PC-3 (cell line): ENCODE data around the gene NT5DC1.

Experiments
- CTCF ChIP-seq: fragments of 300-600 bp; sonication (generic); conservative IDR thresholded peaks from 2 replicates; pipeline ENCODE4 v1.5.1; 2017; ENCODE audit warnings: antibody characterized with exemption, low read depth, mild to moderate bottlenecking, low read length
- EZH2 ChIP-seq: fragments of 300-600 bp; sonication (generic); IDR thresholded peaks from one replicate; pipeline ENCODE4 v1.6.1; 2017; ENCODE audit warnings: antibody characterized with exemption, mild to moderate bottlenecking, low read length; ENCODE audit not compliant: unreplicated experiment
- EZH2phosphoT487 ChIP-seq: fragments of 300-600 bp; sonication (generic); IDR thresholded peaks from 2 replicates; pipeline ENCODE4 v1.6.1; 2018; ENCODE audit warnings: mild to moderate bottlenecking, antibody characterized with exemption, low read length, borderline replicate concordance

GRCh38 chr6:116229287-116229913 lies 128.7 kb downstream of the NT5DC1 start:
- TF ChIP-seq CTCF (no peak), EZH2phosphoT487 (no peak), EZH2 (no peak)
